SK-N-SH treated with all-trans-retinoic acid at 6 μM for 48 hours (cell line): Measurements from ENCODE around the gene RIBC1.
A peak's percentile ranks its signal among the peaks of the same experiment; 100 is the strongest.

Experiments
- ATAC-seq: fragments of 200-7000 bp; cut with Tn5 transposase; 3 replicates; pipeline ENCODE4 v1.9.1; 2020; ENCODE audit warnings: mild to moderate bottlenecking, moderate library complexity
- ARNTL ChIP-seq: fragments of 450-650 bp; formaldehyde crosslinking; IDR thresholded peaks from 2 replicates; pipeline ENCODE4 v1.5.0; 2020; ENCODE audit warnings: low read depth, mild to moderate bottlenecking, moderate library complexity, borderline replicate concordance
- BACH2 ChIP-seq: fragments of 250-450 bp; sonication (Bioruptor Pico); IDR thresholded peaks from 2 replicates; pipeline ENCODE4 v1.9.0; 2021; ENCODE audit warnings: mild to moderate bottlenecking, borderline replicate concordance
- CREB5 ChIP-seq: fragments of 250-450 bp; sonication (Bioruptor Pico); IDR thresholded peaks from 2 replicates; pipeline ENCODE4 v1.5.1; 2020; ENCODE audit warnings: low read depth, mild to moderate bottlenecking, moderate library complexity
- CSDC2 ChIP-seq: fragments of 250-450 bp; sonication (Bioruptor Pico); IDR thresholded peaks from 2 replicates; pipeline ENCODE4 v1.5.0; 2020; ENCODE audit warnings: mild to moderate bottlenecking, moderate library complexity
- CSRNP3 ChIP-seq: fragments of 250-450 bp; sonication (Bioruptor Pico); IDR thresholded peaks from 2 replicates; pipeline ENCODE4 v1.5.1; 2021; ENCODE audit warnings: mild to moderate bottlenecking, moderate library complexity
- ESRRG ChIP-seq: fragments of 250-450 bp; sonication (Bioruptor Pico); IDR thresholded peaks from 2 replicates; pipeline ENCODE4 v1.6.1; 2021; ENCODE audit warnings: mild to moderate bottlenecking
- GLIS3 ChIP-seq: fragments of 250-450 bp; sonication (Bioruptor Pico); IDR thresholded peaks from 2 replicates; pipeline ENCODE4 v1.5.0; 2020; ENCODE audit warnings: mild to moderate bottlenecking, moderate library complexity
- ISL1 ChIP-seq: fragments of 250-450 bp; sonication (Bioruptor Pico); IDR thresholded peaks from 2 replicates; pipeline ENCODE4 v2.1.2; 2022; ENCODE audit warnings: mild to moderate bottlenecking, moderate library complexity
- PATZ1 ChIP-seq: fragments of 250-450 bp; sonication (Bioruptor Pico); IDR thresholded peaks from 2 replicates; pipeline ENCODE4 v1.8.0; 2020; ENCODE audit warnings: mild to moderate bottlenecking, moderate library complexity, borderline replicate concordance
- POU6F1 ChIP-seq: fragments of 250-450 bp; sonication (Bioruptor Pico); IDR thresholded peaks from 2 replicates; pipeline ENCODE4 v1.8.0; 2021; ENCODE audit warnings: low read depth, mild to moderate bottlenecking, moderate library complexity, borderline replicate concordance
- PPARA ChIP-seq: fragments of 250-450 bp; sonication (Bioruptor Pico); IDR thresholded peaks from 2 replicates; pipeline ENCODE4 v1.5.0; 2020; ENCODE audit warnings: mild to moderate bottlenecking, borderline replicate concordance
- RARB ChIP-seq: fragments of 250-450 bp; sonication (Bioruptor Pico); IDR thresholded peaks from 2 replicates; pipeline ENCODE4 v1.8.0; 2021; ENCODE audit warnings: mild to moderate bottlenecking, moderate library complexity
- SNAI2 ChIP-seq: fragments of 250-450 bp; sonication (Bioruptor Pico); IDR thresholded peaks from 2 replicates; pipeline ENCODE4 v1.5.0; 2020; ENCODE audit warnings: mild to moderate bottlenecking, moderate library complexity
- TCF4 ChIP-seq: fragments of 250-450 bp; sonication (Bioruptor Pico); IDR thresholded peaks from 2 replicates; pipeline ENCODE4 v1.8.0; 2021; ENCODE audit warnings: mild to moderate bottlenecking, moderate library complexity, borderline replicate concordance
- ZFP3 ChIP-seq: fragments of 250-450 bp; sonication (Bioruptor Pico); IDR thresholded peaks from 2 replicates; pipeline ENCODE4 v1.5.0; 2020; ENCODE audit warnings: mild to moderate bottlenecking, moderate library complexity
- ZNF70 ChIP-seq: fragments of 450-650 bp; formaldehyde crosslinking; IDR thresholded peaks from 2 replicates; pipeline ENCODE4 v1.5.0; 2020; ENCODE audit warnings: mild to moderate bottlenecking, moderate library complexity
- ZNF8 ChIP-seq: fragments of 450-650 bp; formaldehyde crosslinking; IDR thresholded peaks from 2 replicates; pipeline ENCODE4 v1.5.0; 2020; ENCODE audit warnings: mild to moderate bottlenecking, moderate library complexity

Gene RIBC1

DNA sequence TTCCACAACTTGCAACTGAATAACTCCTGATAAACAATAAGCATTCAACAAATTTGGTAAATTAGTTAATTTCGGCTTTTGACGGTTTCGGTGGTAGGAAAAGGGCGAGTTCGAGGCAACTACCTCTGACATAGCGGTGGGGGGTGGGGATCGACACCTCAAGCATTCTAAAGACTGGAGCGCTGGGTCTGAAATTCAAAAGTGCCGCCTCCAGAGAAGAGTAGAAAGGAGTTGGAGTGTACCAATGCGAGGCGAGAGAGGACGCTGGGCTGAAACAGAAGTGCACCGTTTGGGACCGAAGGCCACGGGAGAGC lies 944 bp upstream of the RIBC1 start:
- no peak for TF ChIP-seq POU6F1 (CRISPR knock-in tag)
- no peak for TF ChIP-seq CSRNP3 (CRISPR knock-in tag)
- TF ChIP-seq ARNTL, result no peak
- TF ChIP-seq GLIS3 (CRISPR knock-in tag), result no peak
- no peak for TF ChIP-seq ZFP3 (CRISPR knock-in tag)
- TF ChIP-seq BACH2, result no peak
- peak; percentile 50 for ATAC-seq

- peak; percentile 94 for ATAC-seq
- no peak for TF ChIP-seq CSDC2 (CRISPR knock-in tag)
- no peak for TF ChIP-seq POU6F1 (CRISPR knock-in tag)
- TF ChIP-seq ISL1 (CRISPR knock-in tag), result no peak
- TF ChIP-seq TCF4 (CRISPR knock-in tag), result no peak
- TF ChIP-seq RARB, result no peak
- no peak for TF ChIP-seq ZFP3 (CRISPR knock-in tag)
- no peak for TF ChIP-seq ESRRG (CRISPR knock-in tag)
- no peak for TF ChIP-seq PPARA (CRISPR knock-in tag)
Measured at GRCh38 chrX:53422086-53422860, 400 bp upstream of the RIBC1 start, which contains the start of gene SMC1A. Gene SMC1A, minus strand, starts transcription at chrX:53422654. Its CDS starts 54 bp downstream, at chrX:53422600.

GRCh38 chrX:53429755-53430154 lies 7.1 kb downstream of the RIBC1 start:
- no peak for ATAC-seq
- TF ChIP-seq ZNF70 (CRISPR knock-in tag) (no peak), ARNTL (no peak), PATZ1 (CRISPR knock-in tag) (no peak), SNAI2 (CRISPR knock-in tag) (no peak), CREB5 (CRISPR knock-in tag) (no peak), RARB (no peak), POU6F1 (CRISPR knock-in tag) (no peak), ZNF8 (no peak), ESRRG (CRISPR knock-in tag) (no peak)

DNA sequence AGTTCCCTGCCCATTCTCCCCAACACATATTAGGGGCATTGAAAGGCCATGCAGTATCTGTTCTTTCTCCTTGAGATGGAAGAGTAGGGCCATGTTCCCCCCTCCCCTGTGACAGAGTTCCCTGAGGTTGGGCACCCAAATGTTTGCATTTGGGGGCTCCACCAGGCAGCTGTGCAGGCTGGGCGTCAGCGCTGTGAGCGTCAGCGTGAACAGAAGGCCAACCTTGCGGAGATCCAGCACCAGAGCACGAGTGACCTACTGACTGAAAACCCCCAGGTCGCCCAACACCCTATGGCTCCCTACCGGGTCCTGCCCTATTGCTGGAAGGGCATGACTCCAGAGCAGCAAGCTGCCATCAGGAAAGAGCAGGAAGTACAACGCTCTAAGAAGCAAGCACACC lies 7.6 kb downstream of the RIBC1 start:
- no peak for ATAC-seq

More for the DNA sequence above, 7.6 kb downstream of the RIBC1 start:
- TF ChIP-seq CSRNP3 (CRISPR knock-in tag) (no peak), BACH2 (no peak), CSDC2 (CRISPR knock-in tag) (no peak), ISL1 (CRISPR knock-in tag) (no peak), POU6F1 (CRISPR knock-in tag) (no peak), GLIS3 (CRISPR knock-in tag) (no peak), PATZ1 (CRISPR knock-in tag) (no peak)
